ENCODE measurements around the gene COG5. TPM values are rescaled to one million over a fixed set of nuclear protein-coding genes. Genes with fewer than 3 reads are reported as not detected.

COG5 gene
- polyA plus RNA-seq, 1 of the 3 experiments (the other 2 are of a cell fraction): 21.2 TPM

DNA sequence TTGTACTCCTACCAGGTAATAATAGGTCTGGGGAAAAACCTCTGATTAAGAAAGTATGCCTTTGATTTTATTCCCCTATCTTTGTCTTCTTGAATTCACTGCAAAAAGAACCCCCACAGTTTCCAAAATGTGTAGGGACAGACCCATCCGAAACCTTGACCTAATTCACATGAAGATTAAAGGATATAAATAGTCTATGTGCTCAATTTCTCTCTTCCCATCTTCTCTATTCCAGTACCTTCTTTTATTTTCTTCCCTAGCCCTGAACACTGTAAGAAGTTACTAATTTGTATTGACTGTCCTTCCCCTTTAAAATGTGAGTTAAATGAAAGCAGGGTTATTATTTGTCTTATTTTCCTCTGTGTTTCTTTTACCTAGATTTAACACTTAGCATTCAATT is 259.7 kb downstream of the COG5 start:
- H4K20me1 ChIP-seq (ENCODE audit: insufficient read depth): no peaks in the 10 kb centered on the region
- 100% methylated on average over 1 of the region's 1 CpG for WGBS (ENCODE audit: low lambda C conversion rate)
- no peak overlapping the region for H2AFZ ChIP-seq (ENCODE audit: low read depth)
- peaks cover 0 to 3% of the 10 kb centered on the region in 2 experiments for H3K36me3 ChIP-seq (replicated peaks in 1 of 2; ENCODE audit: control insufficient read depth in 1 of 2, insufficient read depth in 2 of 2, low read length in 1 of 2)
- no peaks in the 10 kb centered on the region for H3K9me2 ChIP-seq
- POLR2A ChIA-PET: no interaction called here
- no peaks in the 10 kb centered on the region for H3K79me2 ChIP-seq (ENCODE audit: insufficient read depth)
- H3K27me3 ChIP-seq (ENCODE audit: insufficient read depth): no peaks in the 10 kb centered on the region
- H3K9ac ChIP-seq: no peak overlapping the region
- no peaks in the 10 kb centered on the region for H3F3A ChIP-seq (replicated peaks; ENCODE audit: insufficient read depth)
- TF ChIP-seq MXI1 (IDR thresholded peaks at IDR 0.05; ENCODE audit: low read depth, low read length) (no peak), FOXM1 (IDR thresholded peaks at IDR 0.05; ENCODE audit: low read depth) (no peak), POLR2AphosphoS5 (IDR thresholded peaks at IDR 0.05; ENCODE audit: low read depth, low read length) (no peak), TAF1 (IDR thresholded peaks at IDR 0.05; ENCODE audit: borderline replicate concordance, low read depth, low read length) (no peak), GABPA (IDR thresholded peaks at IDR 0.05; ENCODE audit: low read depth) (no peak)
- TF ChIP-seq, protein P1, sequence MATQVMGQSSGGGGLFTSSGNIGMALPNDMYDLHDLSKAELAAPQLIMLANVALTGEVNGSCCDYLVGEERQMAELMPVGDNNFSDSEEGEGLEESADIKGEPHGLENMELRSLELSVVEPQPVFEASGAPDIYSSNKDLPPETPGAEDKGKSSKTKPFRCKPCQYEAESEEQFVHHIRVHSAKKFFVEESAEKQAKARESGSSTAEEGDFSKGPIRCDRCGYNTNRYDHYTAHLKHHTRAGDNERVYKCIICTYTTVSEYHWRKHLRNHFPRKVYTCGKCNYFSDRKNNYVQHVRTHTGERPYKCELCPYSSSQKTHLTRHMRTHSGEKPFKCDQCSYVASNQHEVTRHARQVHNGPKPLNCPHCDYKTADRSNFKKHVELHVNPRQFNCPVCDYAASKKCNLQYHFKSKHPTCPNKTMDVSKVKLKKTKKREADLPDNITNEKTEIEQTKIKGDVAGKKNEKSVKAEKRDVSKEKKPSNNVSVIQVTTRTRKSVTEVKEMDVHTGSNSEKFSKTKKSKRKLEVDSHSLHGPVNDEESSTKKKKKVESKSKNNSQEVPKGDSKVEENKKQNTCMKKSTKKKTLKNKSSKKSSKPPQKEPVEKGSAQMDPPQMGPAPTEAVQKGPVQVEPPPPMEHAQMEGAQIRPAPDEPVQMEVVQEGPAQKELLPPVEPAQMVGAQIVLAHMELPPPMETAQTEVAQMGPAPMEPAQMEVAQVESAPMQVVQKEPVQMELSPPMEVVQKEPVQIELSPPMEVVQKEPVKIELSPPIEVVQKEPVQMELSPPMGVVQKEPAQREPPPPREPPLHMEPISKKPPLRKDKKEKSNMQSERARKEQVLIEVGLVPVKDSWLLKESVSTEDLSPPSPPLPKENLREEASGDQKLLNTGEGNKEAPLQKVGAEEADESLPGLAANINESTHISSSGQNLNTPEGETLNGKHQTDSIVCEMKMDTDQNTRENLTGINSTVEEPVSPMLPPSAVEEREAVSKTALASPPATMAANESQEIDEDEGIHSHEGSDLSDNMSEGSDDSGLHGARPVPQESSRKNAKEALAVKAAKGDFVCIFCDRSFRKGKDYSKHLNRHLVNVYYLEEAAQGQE (IDR thresholded peaks at IDR 0.05; ENCODE audit: low read depth, low read length): no peak
- H3K4me3 ChIP-seq (ENCODE audit: low read depth in 2 of 2, low read length in 1 of 2): no peak overlapping the region
- H3K4me1 ChIP-seq (ENCODE audit: control insufficient read depth in 1 of 2, insufficient read depth in 2 of 2, low read depth in 1 of 2, low read length in 1 of 2): no peaks in the 10 kb centered on the region; a peak in 1 of 4 replicates
- no peak overlapping the region for H3K4me2 ChIP-seq
- H3K9me3 ChIP-seq: no peaks in the 10 kb centered on the region
- DNase-seq: no peak
- CTCF ChIA-PET: no interaction called here
- H3K27ac ChIP-seq (ENCODE audit: low read depth in 2 of 2, low read length in 1 of 2): no peak overlapping the region

DNA sequence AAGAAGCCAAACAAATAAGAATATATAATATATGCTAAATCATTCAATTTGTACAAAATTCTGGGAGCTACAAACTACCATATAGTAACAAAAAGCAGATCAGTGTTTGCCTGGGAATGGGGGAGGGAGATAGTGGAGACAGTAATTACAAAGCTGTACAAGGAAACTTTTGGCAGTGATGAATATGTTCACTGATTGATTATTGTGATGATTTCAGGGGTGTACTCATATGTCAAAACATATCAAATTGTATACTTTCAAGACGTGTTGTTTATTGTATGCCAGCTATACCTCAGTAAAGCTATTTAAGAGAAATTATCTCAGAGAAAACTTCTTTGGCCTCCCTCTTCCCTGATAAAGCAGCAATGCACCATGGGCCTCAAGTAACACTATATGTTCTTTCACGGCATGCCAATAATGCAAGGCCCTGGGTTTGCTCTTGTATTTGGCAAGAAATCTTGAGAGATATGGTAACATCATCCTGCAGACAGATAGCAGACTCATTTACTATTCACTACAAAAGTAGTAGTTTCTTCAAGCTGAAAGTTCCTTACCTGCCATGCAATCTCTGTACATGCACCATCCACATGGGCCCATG is 261.4 kb downstream of the COG5 start:
- H3K27ac ChIP-seq (ENCODE audit: low read depth in 2 of 2, low read length in 1 of 2): no peak overlapping the region
- no peaks in the 10 kb centered on the region for H3K27me3 ChIP-seq (ENCODE audit: insufficient read depth)
- H3K4me3 ChIP-seq (ENCODE audit: low read depth in 2 of 2, low read length in 1 of 2): no peak overlapping the region
- no peaks in the 10 kb centered on the region for H3K4me1 ChIP-seq (ENCODE audit: control insufficient read depth in 1 of 2, insufficient read depth in 2 of 2, low read depth in 1 of 2, low read length in 1 of 2)
- H2AFZ ChIP-seq (ENCODE audit: low read depth): no peak overlapping the region
- no peaks in the 10 kb centered on the region for H4K20me1 ChIP-seq (ENCODE audit: insufficient read depth)
- no peaks in the 10 kb centered on the region for H3K79me2 ChIP-seq (ENCODE audit: insufficient read depth)
- no peak overlapping the region for H3K4me2 ChIP-seq
- no peaks in the 10 kb centered on the region for H3F3A ChIP-seq (replicated peaks; ENCODE audit: insufficient read depth)
- ChIA-PET CTCF (interaction anchor here (0.8 to 1.0 kb wide), 2 partner anchors 16 to 572 kb away, joined by 3 read pairs; no protein-coding TSS in a partner anchor), POLR2A (no interaction called here)
- no peak for TF ChIP-seq TEAD4 (IDR thresholded peaks at IDR 0.05; ENCODE audit: borderline replicate concordance, insufficient read depth)
- TF ChIP-seq GABPA (IDR thresholded peaks at IDR 0.05; ENCODE audit: low read depth): no peak
- no peak for TF ChIP-seq MXI1 (IDR thresholded peaks at IDR 0.05; ENCODE audit: low read depth, low read length)
- no peak for TF ChIP-seq MEF2A (IDR thresholded peaks at IDR 0.05; ENCODE audit: borderline replicate concordance, low read depth)
- TF ChIP-seq FOXJ3 (CRISPR knock-in tag; IDR thresholded peaks at IDR 0.05): no peak
- TF ChIP-seq, protein P2, sequence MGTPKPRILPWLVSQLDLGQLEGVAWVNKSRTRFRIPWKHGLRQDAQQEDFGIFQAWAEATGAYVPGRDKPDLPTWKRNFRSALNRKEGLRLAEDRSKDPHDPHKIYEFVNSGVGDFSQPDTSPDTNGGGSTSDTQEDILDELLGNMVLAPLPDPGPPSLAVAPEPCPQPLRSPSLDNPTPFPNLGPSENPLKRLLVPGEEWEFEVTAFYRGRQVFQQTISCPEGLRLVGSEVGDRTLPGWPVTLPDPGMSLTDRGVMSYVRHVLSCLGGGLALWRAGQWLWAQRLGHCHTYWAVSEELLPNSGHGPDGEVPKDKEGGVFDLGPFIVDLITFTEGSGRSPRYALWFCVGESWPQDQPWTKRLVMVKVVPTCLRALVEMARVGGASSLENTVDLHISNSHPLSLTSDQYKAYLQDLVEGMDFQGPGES (IDR thresholded peaks at IDR 0.05; ENCODE audit: low read depth, low read length): no peak
- TF ChIP-seq NRF1 (IDR thresholded peaks at IDR 0.05; ENCODE audit: low read depth, low read length): no peak
- no peak for TF ChIP-seq EP300 (IDR thresholded peaks at IDR 0.05; ENCODE audit: borderline replicate concordance in 1 of 2, low read depth in 1 of 2, low read length in 1 of 2)
- H3K9ac ChIP-seq: no peak overlapping the region
- H3K9me3 ChIP-seq: no peaks in the 10 kb centered on the region
- H3K9me2 ChIP-seq: no peaks in the 10 kb centered on the region
- no peak for DNase-seq
- WGBS (ENCODE audit: low lambda C conversion rate): 91% methylated on average over 2 of the region's 2 CpGs
- H3K36me3 ChIP-seq (replicated peaks in 1 of 2; ENCODE audit: control insufficient read depth in 1 of 2, insufficient read depth in 2 of 2, low read length in 1 of 2): peaks cover 0 to 3% of the 10 kb centered on the region in 2 experiments

Data from SK-N-SH (cell line).